T-helper 2 cell treated with Interferon-gamma antibody and Interleukin-4, amounts not matched to agents 100 ng/mL and 5 ng/mL, for 36 hours (primary cell): ENCODE measurements around the gene TENM4. TPM values are rescaled to one million over a fixed set of nuclear protein-coding genes. Genes with fewer than 3 reads are reported as not detected.

Experiments
- intact Hi-C: fragments of 100-400 bp; cut with micrococcal nuclease; formaldehyde crosslinking; loops from one replicate; pipeline ENCODE4 v1.15.1; 2023
- total RNA-seq: library from RNA; stranded (reverse); gene quantifications from 2 replicates; pipeline ENCODE4 v1.2.3, GENCODE V29; 2022

Gene TENM4
- total RNA-seq, 1 donor from 2014 or later: not detected

DNA sequence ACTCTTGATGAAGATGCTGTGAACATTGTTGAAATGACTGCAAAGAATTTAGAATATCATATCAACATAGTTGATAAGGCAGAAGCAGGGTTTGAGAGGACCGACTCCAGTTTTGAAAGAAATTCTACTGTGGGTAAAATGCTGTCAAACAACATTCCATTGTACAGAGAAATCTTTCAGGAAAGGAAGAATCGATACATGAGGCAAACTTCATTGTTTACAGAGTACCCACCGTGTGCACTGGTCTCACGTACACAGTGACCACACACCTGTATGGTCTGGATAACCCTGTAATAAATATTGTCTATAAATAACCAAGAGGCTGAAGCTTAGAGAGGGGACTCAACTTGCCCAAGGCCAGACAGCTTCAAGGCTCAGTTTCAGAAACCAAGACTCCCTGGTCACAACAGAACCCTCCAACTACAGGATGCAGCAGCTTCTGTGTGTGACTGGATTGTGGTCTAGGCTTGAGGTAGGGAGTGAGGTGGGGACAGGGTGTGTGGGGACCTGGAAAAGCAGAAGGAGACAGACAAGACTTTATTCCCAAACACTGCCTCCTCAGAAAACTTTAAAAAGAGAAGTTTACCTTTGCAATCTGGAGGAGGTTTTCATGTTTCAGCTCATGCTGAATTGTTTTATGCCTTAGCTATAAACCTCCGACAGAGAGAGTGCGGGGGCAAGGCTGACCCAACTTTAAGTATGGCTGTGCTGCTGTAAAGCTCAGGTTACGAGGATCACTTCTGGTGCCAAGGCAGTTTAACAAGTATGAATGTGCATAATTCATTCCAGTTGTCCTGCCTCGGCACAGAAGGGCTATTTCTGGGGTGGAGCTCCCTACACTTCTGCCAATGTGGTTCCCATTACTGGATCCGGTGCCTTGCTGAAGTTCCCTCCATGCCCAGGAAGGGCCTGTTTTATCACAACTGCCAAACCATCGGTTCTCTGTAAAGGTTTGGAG, 493.6 kb downstream of the TENM4 start:
- intact Hi-C loops: no loop called here

DNA sequence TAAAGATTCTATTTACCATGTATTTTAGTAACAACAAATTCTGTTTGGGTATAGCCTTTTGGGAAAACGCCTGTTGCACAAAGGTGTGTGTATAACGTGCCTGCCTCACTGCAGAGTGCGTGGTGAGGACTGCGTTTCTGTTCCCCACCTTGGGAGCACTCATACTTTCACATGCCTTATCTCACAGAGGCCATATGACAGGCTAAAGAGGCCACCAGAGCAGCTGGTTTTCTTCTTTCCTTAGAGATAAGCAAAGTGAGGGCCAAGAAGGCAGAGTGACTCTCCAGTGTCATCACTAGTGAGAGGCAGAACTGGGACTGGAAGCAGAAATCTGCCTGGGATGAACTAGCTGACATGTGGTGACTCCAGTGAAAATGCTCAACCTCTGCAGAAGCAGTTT, 497.0 kb downstream of the TENM4 start:
- intact Hi-C loops: no loop called here

DNA sequence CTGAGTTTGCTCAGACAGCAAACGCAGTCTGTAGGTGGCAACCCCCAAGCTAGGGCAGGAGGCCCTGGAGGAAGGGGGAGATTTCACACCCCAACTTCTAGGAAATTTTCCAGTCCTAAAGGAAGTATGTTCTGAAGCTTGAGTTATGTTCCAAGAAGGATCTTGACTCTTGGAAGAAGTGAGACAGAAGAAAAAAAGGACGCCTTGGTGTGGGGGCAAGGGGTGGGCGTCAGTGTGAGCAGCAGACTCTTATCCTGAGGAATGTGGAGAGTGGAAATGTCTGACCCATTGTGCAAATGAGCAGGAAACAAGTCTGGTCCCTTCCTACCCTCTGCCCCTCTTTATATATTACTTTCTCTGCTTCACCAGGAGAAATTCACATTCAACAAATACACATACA, 497.7 kb downstream of the TENM4 start:
- intact Hi-C loops: no loop called here

DNA sequence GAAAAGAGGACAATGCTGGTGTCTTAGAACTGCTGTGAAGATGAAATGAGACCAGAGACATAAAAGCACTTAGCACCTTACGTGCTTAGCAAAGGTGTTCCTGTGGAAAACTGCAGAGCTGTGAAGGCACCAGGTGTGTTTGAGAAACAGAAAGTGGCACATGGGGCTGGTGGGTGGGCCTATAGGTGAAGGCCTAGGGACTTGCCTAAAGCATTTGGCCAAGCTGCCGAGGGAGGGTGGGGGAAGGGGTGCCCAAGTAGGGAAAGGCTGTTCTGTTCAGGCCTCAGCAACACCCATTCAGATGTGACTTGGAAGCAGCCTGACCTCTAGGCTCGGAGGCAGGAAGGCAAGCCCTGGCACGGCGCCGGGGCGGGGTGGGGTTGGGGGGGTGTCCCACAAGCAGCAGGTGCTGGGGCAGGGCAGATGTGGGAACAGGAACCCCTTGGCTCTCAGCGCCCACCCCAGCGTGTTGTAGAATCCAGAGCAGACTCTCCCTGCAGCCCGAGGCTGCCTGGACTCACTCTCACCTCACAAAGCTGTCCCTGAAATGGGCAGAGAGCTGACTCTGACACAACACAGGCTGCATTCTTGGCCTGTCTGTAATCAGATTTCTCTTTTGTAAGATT, 499.5 kb downstream of the TENM4 start:
- intact Hi-C loops: no loop called here

DNA sequence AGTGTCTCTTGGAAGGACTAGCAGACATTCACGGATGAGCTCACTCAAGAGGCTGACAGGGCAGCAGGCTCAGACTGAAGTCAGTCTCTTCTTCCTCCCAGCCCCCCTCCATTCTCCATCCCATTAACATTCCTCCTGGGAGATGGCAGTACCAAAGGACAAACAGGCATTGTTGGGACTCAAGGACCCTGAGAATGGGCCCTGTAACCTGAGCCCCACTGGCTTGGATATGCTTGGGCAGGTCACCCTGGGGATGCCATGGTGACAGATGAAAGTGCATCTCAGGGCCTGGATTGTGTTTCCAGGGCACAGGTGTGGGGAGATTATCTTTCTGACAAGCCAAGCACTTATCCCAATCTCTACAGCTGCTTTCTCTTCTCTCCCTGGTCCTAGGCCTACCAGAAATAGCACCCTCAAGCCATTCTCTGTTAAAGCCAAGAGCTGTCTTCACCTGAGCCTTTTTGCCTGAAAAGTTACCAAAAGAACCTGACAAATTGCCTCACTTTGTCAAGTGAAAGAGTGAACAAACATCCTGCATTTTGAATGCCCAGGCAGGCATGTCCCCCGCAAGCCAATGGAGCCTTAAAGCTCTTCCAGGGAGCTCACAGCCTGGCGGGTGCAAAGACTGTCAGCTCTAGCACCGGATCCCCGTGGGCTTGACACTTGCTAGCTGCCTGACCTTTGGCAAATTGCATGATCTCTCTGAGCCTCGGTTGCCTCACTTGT, 500.2 kb downstream of the TENM4 start:
- intact Hi-C loops: no loop called here

DNA sequence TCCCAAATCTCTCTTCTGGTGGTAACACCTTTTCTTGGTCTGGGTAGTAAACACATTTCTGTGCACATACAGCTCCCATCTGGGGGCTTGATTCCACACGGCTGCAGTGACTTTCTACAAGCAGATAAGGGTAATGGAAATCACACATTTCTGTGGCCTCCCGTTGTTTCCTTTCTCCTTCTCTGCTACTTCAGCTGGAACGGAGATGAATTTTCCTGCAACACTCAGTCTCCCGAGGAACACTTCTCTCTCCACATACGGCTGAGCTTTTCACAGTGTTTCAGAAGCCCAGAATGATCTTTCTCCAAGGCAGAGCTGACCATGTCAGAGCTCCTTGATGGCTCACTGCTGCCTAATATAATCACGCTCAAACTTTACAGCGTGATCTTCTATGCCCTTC, 501.9 kb downstream of the TENM4 start:
- intact Hi-C loops: no loop called here

DNA sequence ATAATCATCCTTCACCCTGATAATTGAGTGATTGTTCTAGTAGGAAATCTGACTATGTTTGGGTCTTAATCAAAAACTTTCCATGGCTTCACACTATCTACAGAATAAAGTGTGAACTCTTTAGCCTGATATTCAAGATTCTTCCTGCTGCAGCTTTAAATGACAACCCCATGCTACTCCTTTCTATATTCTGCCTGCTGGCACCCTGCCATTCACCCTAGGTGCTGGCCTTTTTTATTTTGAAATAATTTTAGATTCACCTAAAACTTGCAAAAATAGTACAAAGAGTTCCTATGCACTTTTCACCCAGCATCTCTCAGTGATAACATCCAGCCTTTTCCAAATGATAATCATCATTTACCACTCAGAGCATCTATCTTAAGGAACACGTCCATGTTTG, 502.8 kb downstream of the TENM4 start:
- intact Hi-C loops: no loop called here

DNA sequence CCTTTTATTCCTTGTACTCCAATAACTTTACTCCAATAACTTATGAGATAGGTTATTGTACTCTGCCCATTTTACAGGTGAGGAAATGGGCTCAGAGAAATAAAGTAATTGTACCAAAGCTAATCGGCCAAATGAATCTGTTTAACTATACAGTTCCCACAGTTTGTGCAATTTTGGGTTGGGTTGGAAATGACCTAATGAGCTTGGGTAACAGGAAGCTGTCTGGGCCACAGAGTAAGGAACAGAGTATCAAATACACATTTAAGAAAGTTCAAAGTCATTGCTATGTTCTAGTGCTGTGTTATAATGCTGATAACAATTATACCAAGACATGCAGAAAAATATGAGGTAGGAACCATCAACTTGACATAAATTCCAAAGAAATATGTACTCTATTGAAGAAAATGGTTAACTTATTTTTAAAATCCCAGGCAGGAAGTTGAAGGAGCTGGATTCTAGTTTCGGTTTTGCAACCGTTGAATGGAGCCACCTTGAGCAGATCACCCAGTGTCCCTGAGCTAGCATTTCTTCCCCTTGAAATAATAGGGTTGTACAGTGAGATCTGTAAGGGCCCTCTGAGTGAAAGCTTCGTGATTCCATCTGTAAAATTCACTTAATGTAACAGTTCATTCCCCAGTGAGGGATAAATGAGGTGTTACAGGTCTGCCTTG, 505.3 kb downstream of the TENM4 start:
- intact Hi-C loops: no loop called here

DNA sequence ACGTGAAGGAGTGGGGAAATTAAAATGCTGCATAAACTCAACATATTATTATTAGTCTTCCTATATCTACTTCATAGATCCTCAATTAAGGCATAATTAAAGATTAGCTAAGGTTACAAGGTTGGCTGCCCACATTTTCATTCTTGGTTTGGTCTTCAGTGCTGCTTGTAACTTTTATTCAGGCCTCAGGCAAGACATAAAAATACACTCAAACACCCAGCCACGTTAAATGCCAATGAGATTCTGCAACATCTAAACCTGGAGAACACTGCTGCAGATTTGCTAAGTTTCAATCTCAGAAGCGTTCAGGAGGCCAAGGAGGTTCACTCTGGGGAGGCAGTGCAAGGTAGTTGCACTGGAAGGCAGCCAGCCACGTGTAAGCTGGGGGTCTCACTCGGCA, 507.5 kb downstream of the TENM4 start:
- intact Hi-C loops: no loop called here

DNA sequence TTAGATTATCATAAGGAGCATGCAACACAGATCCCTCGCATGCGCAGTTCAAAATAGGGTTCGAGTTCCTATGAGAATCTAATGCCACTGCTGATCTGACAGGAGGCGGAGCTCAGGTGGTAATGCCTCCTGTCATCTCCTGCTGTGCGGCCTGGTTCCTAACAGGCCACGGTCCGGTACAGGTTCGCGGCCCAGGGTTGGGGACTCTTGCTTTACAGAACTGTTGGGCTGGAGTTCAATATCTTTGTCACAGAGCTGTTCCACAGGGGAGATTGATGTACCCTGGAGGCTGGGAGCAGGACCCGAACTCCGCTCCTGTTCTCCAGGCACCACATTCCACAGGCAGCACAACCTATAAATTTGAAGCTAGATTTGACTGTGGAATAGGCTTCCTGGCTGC, 508.1 kb downstream of the TENM4 start:
- intact Hi-C loops: no loop called here

DNA sequence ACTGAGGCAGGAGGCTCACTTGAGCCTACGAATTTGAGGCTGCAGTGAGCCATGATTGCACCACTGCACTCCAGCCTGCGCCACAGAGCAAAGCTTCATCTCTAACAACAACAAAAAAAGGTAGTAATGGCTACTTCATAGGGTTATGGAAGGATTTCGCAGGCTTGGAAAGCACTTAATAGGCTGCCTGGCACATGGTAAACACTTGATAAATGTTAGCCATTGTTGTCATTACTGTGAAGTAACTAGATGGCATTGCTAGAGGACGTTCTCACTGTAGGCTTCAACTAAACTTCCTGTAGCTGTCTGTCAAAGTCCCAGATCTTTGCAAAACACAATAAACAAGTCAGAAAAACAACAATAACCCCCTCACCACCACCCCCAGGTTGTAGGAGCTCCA, 508.9 kb downstream of the TENM4 start:
- intact Hi-C loops: no loop called here

DNA sequence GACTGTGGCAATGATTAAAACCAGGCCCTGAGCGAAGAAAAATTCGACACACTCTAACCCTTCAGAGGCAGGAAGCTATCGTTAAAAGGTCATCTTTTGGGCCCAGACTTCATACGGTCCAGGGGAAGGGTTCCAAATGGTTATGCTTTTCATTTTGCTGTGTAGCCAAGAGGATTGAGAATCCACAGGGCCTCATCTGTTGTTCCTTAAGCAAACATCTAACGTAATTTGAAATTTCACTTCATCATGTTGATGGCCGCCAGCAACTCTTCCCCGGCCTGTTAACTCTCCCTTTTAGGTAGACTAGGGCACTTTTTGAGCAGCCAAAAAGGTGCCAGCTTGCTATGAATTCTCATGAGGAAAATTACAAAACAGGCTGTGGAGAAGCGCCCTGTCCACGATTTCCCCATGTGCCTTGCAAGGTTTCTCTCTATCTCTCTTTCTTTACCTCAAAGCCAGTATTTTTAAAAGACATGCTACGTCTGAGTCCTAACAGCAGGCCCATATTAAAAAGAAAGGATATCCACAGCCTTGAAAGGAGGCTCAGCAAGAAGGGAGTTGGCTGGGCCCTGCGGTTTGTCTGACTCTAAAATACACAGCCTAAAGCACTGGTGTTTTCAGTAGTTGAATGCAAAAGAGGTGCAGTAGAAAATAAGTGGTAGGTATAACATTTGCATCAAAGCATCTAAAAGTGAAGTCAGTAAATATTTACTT, 509.9 kb downstream of the TENM4 start:
- intact Hi-C loops: no loop called here

DNA sequence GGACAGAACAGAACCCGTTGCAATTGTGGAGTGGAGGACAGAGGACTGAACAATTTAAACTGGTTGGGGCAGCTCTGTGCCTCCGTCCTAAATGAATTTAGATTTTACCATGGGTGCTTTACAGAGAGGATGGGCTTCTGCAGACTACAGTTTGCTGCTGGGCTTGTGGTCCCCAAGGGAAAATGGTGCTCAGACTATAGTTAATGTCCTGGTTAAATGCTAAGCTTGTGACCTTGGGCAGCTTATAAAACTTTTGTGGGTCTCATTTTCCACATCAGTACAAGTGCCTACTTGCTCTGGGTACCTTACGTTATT, 511.0 kb downstream of the TENM4 start:
- intact Hi-C loops: no loop called here

DNA sequence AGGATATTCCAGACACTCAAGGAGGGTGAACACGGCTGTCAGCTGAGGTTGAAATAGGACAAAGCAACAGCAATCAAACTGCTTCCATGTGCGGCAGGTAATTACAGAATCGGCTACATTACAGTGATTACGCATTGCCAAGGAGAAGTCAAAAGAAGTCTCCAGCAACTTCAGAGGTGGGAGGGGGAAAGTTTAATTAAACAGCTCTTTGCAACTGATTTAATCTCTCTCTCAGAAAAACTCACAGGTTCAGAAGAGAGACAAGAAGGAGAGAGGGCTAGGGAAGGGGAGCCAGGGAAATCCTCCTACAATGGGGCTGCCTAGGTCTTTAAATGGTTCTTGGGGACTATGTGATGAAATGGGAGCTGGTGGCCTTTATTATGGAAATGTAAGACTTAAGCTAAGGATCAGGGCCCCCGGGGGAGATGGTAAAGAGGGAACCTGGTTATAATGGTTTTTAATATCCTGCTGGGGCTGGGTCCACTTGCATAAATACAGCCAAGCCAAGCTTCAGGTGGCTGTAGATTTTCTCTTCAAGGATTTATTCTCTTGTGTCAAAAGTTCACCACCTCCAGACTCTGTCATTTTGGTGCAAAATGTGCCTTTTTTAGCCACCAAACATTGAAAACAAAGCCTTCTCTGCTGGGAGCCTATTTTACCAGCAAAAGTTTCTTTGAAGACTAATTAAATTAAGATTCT, 511.5 kb downstream of the TENM4 start:
- intact Hi-C loops: no loop called here

DNA sequence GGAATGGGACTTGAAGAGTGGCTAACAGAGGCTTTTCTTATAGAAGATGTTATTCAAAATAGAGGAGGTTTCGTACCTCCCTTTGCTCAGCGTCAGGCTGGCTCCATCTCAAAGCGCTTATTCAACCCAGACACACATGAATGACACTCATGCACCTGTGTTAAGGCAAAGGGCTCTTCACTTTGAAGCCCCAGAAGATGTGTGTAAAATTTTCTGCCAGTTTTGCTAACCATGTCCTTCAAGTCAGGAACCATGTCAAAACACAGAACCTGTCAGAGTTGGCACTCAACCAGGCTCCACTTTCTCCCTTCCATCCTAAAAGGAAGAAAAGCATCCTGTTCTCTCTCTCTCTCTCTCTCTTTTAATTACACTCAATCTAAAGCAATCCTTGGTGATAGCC, 513.3 kb downstream of the TENM4 start:
- intact Hi-C loops: no loop called here

DNA sequence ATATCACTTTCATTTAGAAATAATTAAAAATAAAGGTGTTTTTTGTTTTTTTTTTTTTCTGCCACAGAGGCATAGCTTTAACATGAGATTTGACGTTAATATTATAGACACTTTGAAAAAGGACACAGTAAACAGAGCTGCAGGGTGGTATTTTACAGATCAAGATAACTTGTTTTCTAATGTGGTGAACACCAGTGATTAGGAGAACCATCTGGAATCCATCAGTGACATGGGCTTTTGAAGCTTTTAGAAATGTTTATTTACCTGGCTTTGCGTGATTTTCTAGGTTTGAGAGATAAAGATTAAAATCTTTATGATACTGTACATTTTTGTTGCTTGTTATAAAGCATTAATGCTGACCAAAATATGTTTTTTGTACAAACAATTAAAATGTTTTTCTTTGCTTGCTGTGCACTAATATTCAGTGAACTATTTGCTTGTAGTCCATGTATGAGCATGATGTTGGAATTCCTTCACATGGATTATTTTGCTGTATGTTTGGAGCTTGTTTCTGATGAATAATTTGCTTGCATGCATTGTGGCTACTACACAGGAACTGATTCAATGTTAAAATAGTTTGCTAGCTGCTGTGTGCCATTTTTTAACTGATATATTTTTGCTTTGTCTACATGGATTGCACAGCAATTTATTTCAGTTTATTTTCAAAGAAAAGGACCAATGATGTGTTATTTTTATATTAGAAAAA, 514.0 kb downstream of the TENM4 start:
- intact Hi-C loops: no loop called here

DNA sequence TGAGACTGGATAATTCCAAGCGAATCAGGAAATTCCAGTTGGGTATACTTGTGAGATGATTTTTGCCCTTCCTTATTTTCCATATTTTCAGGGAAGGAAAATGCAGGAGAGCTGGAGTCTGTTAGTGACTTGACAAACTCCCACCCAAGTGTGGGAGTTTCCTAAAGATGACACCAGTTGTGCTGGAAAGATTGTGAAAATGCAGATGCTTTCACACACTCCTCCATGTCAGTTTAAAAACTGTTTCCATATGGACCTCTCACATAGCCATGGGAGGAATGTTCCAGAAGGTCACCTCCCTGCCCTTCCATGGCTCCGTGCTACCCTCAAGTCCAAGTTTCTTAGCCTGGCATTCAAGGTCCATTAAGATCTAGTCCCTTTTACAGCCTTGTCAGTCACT, 515.4 kb downstream of the TENM4 start:
- intact Hi-C loops: no loop called here

DNA sequence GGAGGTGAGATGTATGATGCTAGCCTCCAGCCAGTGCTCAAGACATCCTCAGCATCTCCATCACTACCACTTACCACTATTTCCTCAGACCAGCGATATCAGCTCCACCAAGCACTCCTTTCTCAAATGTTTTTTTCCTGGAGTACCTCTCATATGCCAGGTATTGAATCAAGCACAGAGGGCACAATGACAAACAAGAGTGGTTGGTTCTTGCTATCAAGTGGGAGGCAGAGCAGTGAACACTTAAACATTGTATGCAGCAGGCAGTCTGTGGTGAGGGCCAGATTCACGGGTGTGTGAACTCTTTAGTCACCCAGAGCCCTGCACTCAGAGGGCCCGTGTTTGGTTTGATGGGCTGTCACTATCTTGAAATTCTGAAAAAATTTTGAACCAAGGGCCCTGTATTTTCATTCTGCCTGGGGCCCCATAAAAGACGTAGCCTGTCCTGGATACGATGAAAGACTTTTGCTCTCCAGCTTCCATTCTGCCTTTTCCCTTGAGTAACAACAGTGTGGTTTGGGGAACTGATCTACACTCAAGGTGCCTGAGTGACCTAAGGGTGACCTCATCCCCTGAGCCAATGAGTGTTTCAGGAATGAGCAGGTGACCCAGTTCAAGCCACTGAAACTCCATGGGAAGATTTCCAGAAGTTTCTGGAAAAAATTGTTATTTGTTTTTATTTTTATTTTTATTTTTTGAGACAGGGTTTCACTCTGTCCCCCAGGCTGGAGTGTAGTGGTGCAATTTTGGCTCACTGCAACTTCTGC, 517.8 kb downstream of the TENM4 start:
- intact Hi-C loops: no loop called here

DNA sequence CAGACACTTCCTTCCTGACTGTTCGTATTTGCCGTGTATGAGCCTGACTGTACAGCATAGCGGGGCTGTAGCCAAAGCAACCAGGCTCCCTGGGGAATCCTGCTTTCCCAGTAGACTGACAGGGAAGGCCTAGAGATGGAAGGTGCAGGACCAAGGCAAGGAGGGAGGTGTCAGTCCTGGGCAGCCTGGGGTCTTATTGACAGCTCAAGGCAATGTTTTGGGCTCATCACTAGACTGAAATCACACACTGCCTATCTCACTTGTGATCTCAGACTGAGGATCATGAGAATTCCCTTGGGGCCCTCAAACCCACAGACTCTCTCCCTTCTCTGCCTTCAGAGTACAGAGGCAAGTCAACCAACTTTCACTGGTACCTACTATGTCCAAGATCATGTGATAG, 519.3 kb downstream of the TENM4 start:
- intact Hi-C loops: no loop called here
